Parathyroid adenoma (tissue), 2 donors: ENCODE measurements around the gene SSPN.

Experiments used
- H2AFZ ChIP-seq: fragments of 300-600 bp; sonication (generic); one replicate; pipeline ENCODE4 v1.7.0; 2017; ENCODE audit warnings: antibody characterized with exemption, mild to moderate bottlenecking
- H3K27ac ChIP-seq: fragments of 300-600 bp; sonication (generic); one replicate; pipeline ENCODE4 v1.7.0; 2017
- H3K27me3 ChIP-seq: fragments of 300-600 bp; sonication (generic); one replicate; pipeline ENCODE4 v1.7.0; 2017; ENCODE audit warnings: low read length; ENCODE audit not compliant: control insufficient read depth, insufficient read depth
- H3K36me3 ChIP-seq: fragments of 300-600 bp; sonication (generic); one replicate; pipeline ENCODE4 v1.7.0; 2017; ENCODE audit warnings: low read length; ENCODE audit not compliant: control insufficient read depth, insufficient read depth
- H3K4me1 ChIP-seq: fragments of 300-600 bp; sonication (generic); one replicate; pipeline ENCODE4 v1.7.0; 2017; ENCODE audit warnings: control low read depth
- H3K4me2 ChIP-seq: fragments of 300-600 bp; sonication (generic); one replicate; pipeline ENCODE4 v1.7.0; 2017; ENCODE audit warnings: low read length
- H3K4me3 ChIP-seq: fragments of 300-600 bp; sonication (generic); one replicate; pipeline ENCODE4 v1.7.0; 2017; ENCODE audit warnings: low read depth, low read length
- H3K79me2 ChIP-seq: fragments of 300-600 bp; sonication (generic); one replicate; pipeline ENCODE4 v1.7.0; 2017; ENCODE audit warnings: control low read depth
- H3K9ac ChIP-seq: fragments of 300-600 bp; sonication (generic); one replicate; pipeline ENCODE4 v1.7.0; 2017; ENCODE audit warnings: mild to moderate bottlenecking
- H3K9me3 ChIP-seq: fragments of 300-600 bp; sonication (generic); one replicate; pipeline ENCODE4 v1.7.0; 2017; ENCODE audit warnings: low read length; ENCODE audit not compliant: control insufficient read depth
- CTCF ChIP-seq: fragments of 300-600 bp; sonication (generic); IDR thresholded peaks from one replicate; pipeline ENCODE4 v1.7.0; 2017; ENCODE audit warnings: antibody characterized with exemption, mild to moderate bottlenecking
- donor health status: primary hyperparathyroidism.

The SSPN gene

GRCh38 chr12:26299751-26300150 is 104.4 kb downstream of the SSPN start:
- H3K27ac ChIP-seq, result no peak overlapping the region
- no peak overlapping the region for H3K4me2 ChIP-seq
- no peak overlapping the region for H3K9ac ChIP-seq
- no peaks in the 10 kb centered on the region for H3K27me3 ChIP-seq
- no peaks in the 10 kb centered on the region for H3K79me2 ChIP-seq
- no peaks in the 10 kb centered on the region for H3K9me3 ChIP-seq
- H2AFZ ChIP-seq, result no peak overlapping the region
- H3K4me3 ChIP-seq, result no peak overlapping the region
- no peaks in the 10 kb centered on the region for H3K4me1 ChIP-seq
- no peak for TF ChIP-seq CTCF
- H3K36me3 ChIP-seq, result no peaks in the 10 kb centered on the region
